Gastrocnemius medialis (tissue), 4 donors: Measurements from ENCODE around the gene SLC12A3.

Experiments used
- CTCF ChIP-seq, 5 experiments: fragments of 450-650 bp in 3 of 5; fragments of 200-600 bp in 2 of 5; sonication (generic) in 2 of 5; IDR thresholded peaks in 4 of 5; conservative IDR thresholded peaks in 1 of 5; 1 replicate in 4 of 5; 2 replicates in 1 of 5; pipeline ENCODE4 v1.5.1; 2016 to 2019; ENCODE audit warnings: antibody characterized with exemption in 5 of 5, mild to moderate bottlenecking in 3 of 5, moderate library complexity in 3 of 5
- POLR2A ChIP-seq, 2 donors: fragments of 450-650 bp; IDR thresholded peaks; one replicate each; pipeline ENCODE4 v1.6.1; 2017; ENCODE audit warnings: antibody characterized with exemption in 2 of 2, mild to moderate bottlenecking in 2 of 2, moderate library complexity in 2 of 2

DNA sequence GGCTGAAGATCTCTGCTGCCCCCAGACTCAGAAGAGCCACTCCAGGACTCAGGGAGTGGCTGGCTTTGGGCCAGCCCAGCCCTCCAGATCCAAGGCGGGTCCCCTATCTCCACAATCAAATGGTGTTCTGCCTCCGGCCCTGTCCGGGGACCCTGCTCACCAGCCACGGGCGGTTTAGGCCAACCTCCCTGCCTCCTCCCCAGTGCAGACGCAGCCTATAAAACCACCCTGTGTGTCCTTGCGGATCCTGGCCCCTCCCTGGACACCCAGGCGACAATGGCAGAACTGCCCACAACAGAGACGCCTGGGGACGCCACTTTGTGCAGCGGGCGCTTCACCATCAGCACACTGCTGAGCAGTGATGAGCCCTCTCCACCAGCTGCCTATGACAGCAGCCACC lies at the start of gene SLC12A3:
- TF ChIP-seq CTCF (IDR thresholded peaks at IDR 0.05 in 4 of 5, conservative IDR thresholded peaks at IDR 0.05 in 1 of 5): no peak
- TF ChIP-seq POLR2A (IDR thresholded peaks at IDR 0.05): no peak
